ENCODE measurements around the gene NPHS1.
"Not testable (repeated sequence)": the region's sequence is repeated elsewhere in the genome, so short reads cannot be mapped to it uniquely, and the experiment has no call there.

NPHS1 gene

GRCh38 chr19:35874392-35874930 is 22.2 kb upstream of the NPHS1 start:
- no peak for DNase-seq (ENCODE audit: low read depth in 2 of 2)

- DNase-seq (ENCODE audit: low read depth in 2 of 2) = no peak
These were observed 19.9 kb upstream of the NPHS1 start for GRCh38 chr19:35872180-35872579.

GRCh38 chr19:35871611-35872010 is 19.3 kb upstream of the NPHS1 start:
- no peak for DNase-seq (ENCODE audit: low read depth in 2 of 2)

GRCh38 chr19:35870798-35871197 is 18.5 kb upstream of the NPHS1 start:
- no peak for DNase-seq (ENCODE audit: low read depth in 2 of 2)

- not testable (repeated sequence) for DNase-seq (ENCODE audit: low read depth in 2 of 2)
These were observed 17.9 kb upstream of the NPHS1 start for GRCh38 chr19:35870124-35870736.

GRCh38 chr19:35869327-35870123 is 17.2 kb upstream of the NPHS1 start:
- peak; percentile 54 to 58 for DNase-seq (ENCODE audit: low read depth in 2 of 2)

GRCh38 chr19:35868823-35869326 is 16.6 kb upstream of the NPHS1 start:
- DNase-seq (ENCODE audit: low read depth in 2 of 2) = no peak

- peak; percentile 34 to 53 for DNase-seq (ENCODE audit: low read depth in 2 of 2)
These were observed 16.0 kb upstream of the NPHS1 start, which contains the start of gene APLP1 for GRCh38 chr19:35868172-35868822. TSS of gene APLP1 (plus strand) at chr19:35868574. CDS start at chr19:35868637, 63 bp downstream.

- DNase-seq (ENCODE audit: low read depth in 2 of 2) = no peak
These were observed 10.7 kb upstream of the NPHS1 start for GRCh38 chr19:35863018-35863417.

GRCh38 chr19:35862528-35862927 is 10.2 kb upstream of the NPHS1 start:
- DNase-seq (ENCODE audit: low read depth in 2 of 2) = no peak

GRCh38 chr19:35861640-35862160 is 9.4 kb upstream of the NPHS1 start:
- no peak for DNase-seq (ENCODE audit: low read depth in 2 of 2)

- DNase-seq (ENCODE audit: low read depth in 2 of 2) = no peak
These were observed 8.7 kb upstream of the NPHS1 start for GRCh38 chr19:35860818-35861639.

GRCh38 chr19:35860436-35860817 is 8.1 kb upstream of the NPHS1 start:
- no peak for DNase-seq (ENCODE audit: low read depth in 2 of 2)

GRCh38 chr19:35859414-35859813 is 7.1 kb upstream of the NPHS1 start:
- no peak for DNase-seq (ENCODE audit: low read depth in 2 of 2)

GRCh38 chr19:35858311-35858710 is 6.0 kb upstream of the NPHS1 start:
- DNase-seq (ENCODE audit: low read depth in 2 of 2) = no peak

- DNase-seq (ENCODE audit: low read depth in 2 of 2) = no peak
These were observed 4.3 kb upstream of the NPHS1 start, which contains the start of gene KIRREL2 for GRCh38 chr19:35856546-35857149. TSS of gene KIRREL2 (plus strand) at chr19:35856911. CDS start at chr19:35857120, 209 bp downstream.

GRCh38 chr19:35853038-35853756 is 893 bp upstream of the NPHS1 start:
- DNase-seq (ENCODE audit: low read depth in 2 of 2) = no peak

- DNase-seq (ENCODE audit: low read depth in 2 of 2) = no peak
These were observed 883 bp downstream of the NPHS1 start for GRCh38 chr19:35851213-35852028.

GRCh38 chr19:35848919-35849505 is 3.3 kb downstream of the NPHS1 start:
- DNase-seq (ENCODE audit: low read depth in 2 of 2) = no peak
